ENCODE data around the gene NFYA.

GRCh38 chr6:41080621-41081020, 7.8 kb downstream of the NFYA start:
- TF ChIP-seq CTCF (IDR thresholded peaks at IDR 0.05) (no peak), EZH2 (IDR thresholded peaks at IDR 0.05; ENCODE audit: borderline replicate concordance, insufficient read depth, low read depth, low read length, poor library complexity, severe bottlenecking) (no peak)
